Small intestine (tissue), 7 donors: ENCODE measurements around the gene IRAK1BP1. TPM values are rescaled to one million over a fixed set of nuclear protein-coding genes. Genes with fewer than 3 reads are reported as not detected.
"Not testable (repeated sequence)": the region's sequence is repeated elsewhere in the genome, so short reads cannot be mapped to it uniquely, and the experiment has no call there.

ENCODE experiments used
- DNase-seq, 2 donors: peaks; one replicate each; pipeline versions ENCODE4 v3.0.0 to v3.0.0-alpha.2; 2013
- FAIRE-seq: peaks from 2 replicates; lab custom pipeline; 2012; peaks lifted over from hg19 to GRCh38; lab: Jason Lieb, UNC
- H3K27ac ChIP-seq, 3 donors: one replicate each; pipeline ENCODE4 v1.5.1; 2013; ENCODE audit warnings: low read length in 2 of 3, mild to moderate bottlenecking in 2 of 3, control low read depth in 1 of 3, inconsistent platforms in 1 of 3, low read depth in 1 of 3, moderate library complexity in 1 of 3
- H3K27me3 ChIP-seq, 3 donors: one replicate each; pipeline ENCODE4 v1.6.1; 2013; ENCODE audit warnings: low read length in 3 of 3, inconsistent platforms in 1 of 3; ENCODE audit not compliant: control insufficient read depth in 3 of 3, insufficient read depth in 3 of 3
- H3K36me3 ChIP-seq, 3 donors: one replicate each; pipeline ENCODE4 v1.6.1; 2013; ENCODE audit warnings: low read length in 3 of 3, inconsistent platforms in 1 of 3, low read depth in 1 of 3, mild to moderate bottlenecking in 1 of 3, moderate library complexity in 1 of 3; ENCODE audit not compliant: control insufficient read depth in 3 of 3, insufficient read depth in 2 of 3
- H3K4me1 ChIP-seq, 3 donors: one replicate each; pipeline ENCODE4 v1.6.1; 2013; ENCODE audit warnings: low read length in 2 of 3, inconsistent platforms in 1 of 3, low read depth in 1 of 3, mild to moderate bottlenecking in 1 of 3, moderate library complexity in 1 of 3; ENCODE audit not compliant: control insufficient read depth in 3 of 3, insufficient read depth in 2 of 3
- H3K4me3 ChIP-seq, 3 donors: one replicate each; pipeline ENCODE4 v1.5.1; 2013; ENCODE audit warnings: low read length in 3 of 3, control low read depth in 1 of 3, inconsistent platforms in 1 of 3, low read depth in 1 of 3, mild to moderate bottlenecking in 1 of 3, moderate library complexity in 1 of 3
- H3K9me3 ChIP-seq, 2 donors: one replicate each; pipeline ENCODE4 v1.6.1; 2013; ENCODE audit warnings: low read depth in 1 of 2, low read length in 1 of 2; ENCODE audit not compliant: control insufficient read depth in 2 of 2, insufficient read depth in 1 of 2
- WGBS, 3 donors: extraction: QIAGEN DNeasy Blood & Tissue Kit; methylation state at CpG; one replicate each; pipeline ENCODE4 v1.1.7; 2013; 5-methylcytosine and 5-hydroxymethylcytosine counted together
- polyA plus RNA-seq, 4 donors: library from polyadenylated mRNA; stranded (reverse) in 3 of 4; unstranded in 1 of 4; fragments of 200-250 nt in 3 of 4; fragments of 120-200 nt in 1 of 4; gene quantifications; one replicate each; pipeline versions ENCODE4 v1.2.1 to v1.2.3, GENCODE V29; 2013
- donor health status: healthy with polysubstance abuse.
- donor health status: control.
- donor health status: control.
- donor health status: Bipolar disorder and iron deficiency.
- donor health status: healthy.

IRAK1BP1 gene
- polyA plus RNA-seq, 4 donors, result 0.22 to 3.1 (median 1.2) TPM

DNA sequence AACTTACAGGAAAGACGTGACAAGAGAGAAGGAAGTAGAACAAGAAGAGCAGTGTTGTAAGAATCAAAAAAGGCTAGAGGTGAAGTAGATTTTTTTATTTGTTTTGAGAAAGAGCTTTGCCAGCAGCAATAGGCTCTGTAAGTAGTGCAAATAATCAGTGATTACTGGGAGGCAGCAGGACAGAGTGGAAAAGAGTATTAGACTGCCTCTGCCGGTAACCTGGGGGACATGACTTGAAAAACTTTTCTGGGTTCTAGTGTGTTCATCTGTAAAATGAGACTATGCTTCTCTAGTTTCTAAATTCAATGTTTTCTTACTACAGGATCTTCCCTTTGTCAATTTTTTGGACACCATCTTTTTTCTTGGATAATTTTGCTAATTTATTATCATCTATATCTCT lies 5.8 kb upstream of the IRAK1BP1 start:
- FAIRE-seq (no peak), DNase-seq (no peak)
- 71 to 77% (median 74%) methylated on average over 2 of the region's 2 CpGs for WGBS, 3 donors
- Histone ChIP-seq H3K27me3 (no peaks in the 10 kb centered on the region), H3K4me3 (no peak overlapping the region), H3K9me3 (peaks cover 0 to 17% of the 10 kb centered on the region in 2 donors), H3K36me3 (no peaks in the 10 kb centered on the region), H3K27ac (no peak overlapping the region), H3K4me1 (no peaks in the 10 kb centered on the region)

DNA sequence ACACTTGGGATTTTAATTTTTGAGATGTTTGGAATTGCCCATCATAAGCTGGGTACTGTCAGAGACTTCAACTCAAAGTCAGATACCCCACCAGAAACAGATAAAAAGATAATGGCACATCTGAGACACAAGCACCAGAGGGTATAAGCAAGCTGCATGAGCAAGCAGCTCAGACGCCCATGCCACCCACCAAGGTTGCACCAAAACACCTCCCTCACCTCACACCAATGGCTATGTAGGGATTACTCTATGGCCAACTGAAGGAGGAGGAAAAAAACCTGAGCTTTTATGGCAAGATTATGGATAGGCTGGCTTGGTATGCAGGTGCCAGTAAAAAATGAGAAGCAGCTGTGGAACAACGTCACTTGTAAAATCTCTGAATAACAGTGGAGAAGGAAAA lies 3.8 kb upstream of the IRAK1BP1 start:
- Histone ChIP-seq H3K4me1 (no peaks in the 10 kb centered on the region), H3K9me3 (peaks cover 0 to 5% of the 10 kb centered on the region in 2 donors), H3K27me3 (no peaks in the 10 kb centered on the region), H3K36me3 (no peaks in the 10 kb centered on the region), H3K4me3 (no peak overlapping the region), H3K27ac (no peak overlapping the region)
- no peak for FAIRE-seq
- whole genome bisulfite sequencing, 3 donors, result 61 to 65% (median 61%) methylated on average over 2 of the region's 2 CpGs
- no peak for DNase-seq

DNA sequence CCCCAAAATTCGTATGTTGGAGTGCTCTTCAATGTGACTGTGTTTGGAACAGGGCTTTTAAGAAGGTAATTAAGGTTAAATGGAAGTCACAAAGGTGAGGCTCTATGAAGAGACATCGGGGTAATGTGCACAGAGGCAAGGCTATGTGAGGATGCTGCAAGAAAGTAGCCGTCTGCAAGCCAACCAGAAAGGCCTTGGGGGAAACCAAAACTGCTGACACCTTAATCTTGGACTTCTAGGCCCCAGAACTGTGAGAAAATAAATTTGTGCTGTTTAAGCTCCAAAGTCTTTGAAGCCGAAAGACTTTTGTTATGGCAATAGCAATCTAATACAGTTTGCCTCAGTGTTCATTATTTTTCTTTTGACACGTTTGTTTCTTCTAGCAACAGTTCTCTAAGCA lies 2.4 kb upstream of the IRAK1BP1 start:
- H3K4me1 ChIP-seq, result no peaks in the 10 kb centered on the region
- WGBS, 3 donors, result 83 to 93% (median 88%) methylated on average over 5 of the region's 5 CpGs
- no peak for FAIRE-seq

DNA sequence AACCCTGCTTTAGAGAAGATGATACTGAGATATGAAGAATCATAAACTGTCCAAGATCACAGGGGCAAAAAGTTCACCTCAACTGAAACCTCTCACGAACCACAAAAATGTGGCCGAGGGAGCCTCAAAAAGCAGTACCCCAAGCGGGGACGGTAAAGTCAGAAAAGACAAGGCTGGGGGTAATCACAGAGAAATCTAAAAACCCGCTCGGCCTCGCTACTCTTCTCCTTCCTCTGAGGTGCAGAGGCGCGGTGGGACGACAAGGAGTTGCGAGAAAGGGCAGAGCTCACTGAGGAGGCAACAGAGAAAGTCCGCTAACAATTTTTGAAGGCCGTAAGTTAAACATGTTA lies 356 bp upstream of the IRAK1BP1 start:
- no peak for FAIRE-seq
- DNase-seq, result no peak
- 1 to 2% (median 1%) methylated on average over 13 of the region's 13 CpGs for WGBS, 3 donors

More for the DNA sequence above, 2.4 kb upstream of the IRAK1BP1 start:
- Histone ChIP-seq H3K27me3 (no peaks in the 10 kb centered on the region), H3K27ac (no peak overlapping the region), H3K36me3 (no peaks in the 10 kb centered on the region), H3K9me3 (no peaks in the 10 kb centered on the region), H3K4me3 (no peak overlapping the region)
- DNase-seq, result no peak

DNA sequence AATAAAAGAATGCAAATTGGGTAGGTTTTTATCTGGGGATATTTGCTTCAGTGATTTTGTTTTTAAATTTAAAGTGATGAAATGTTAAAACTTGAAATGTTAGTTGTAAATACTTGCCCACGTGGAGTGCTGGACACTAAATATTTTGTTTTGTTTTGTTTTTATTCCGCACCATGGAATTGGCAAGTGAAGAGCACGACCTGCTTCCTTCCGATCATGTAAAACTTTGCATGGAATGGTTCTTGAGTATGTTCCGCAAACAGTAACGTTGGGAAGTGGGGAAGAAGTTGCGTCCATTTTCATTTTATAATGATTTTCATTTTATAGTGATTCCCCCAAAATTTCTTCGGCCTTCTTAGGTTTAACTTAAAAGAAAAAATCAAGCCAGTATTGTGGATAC lies 765 bp downstream of the IRAK1BP1 start:
- FAIRE-seq, result no peak
- H3K36me3 ChIP-seq, result no peaks in the 10 kb centered on the region
- peak in 1 of 2 donors; percentile 3 for DNase-seq
- H3K27me3 ChIP-seq, result no peaks in the 10 kb centered on the region
- 11 to 33% (median 26%) methylated on average over 8 of the region's 8 CpGs for WGBS, 3 donors
- no peaks in the 10 kb centered on the region for H3K9me3 ChIP-seq
- peak overlapping the region in 2 of 3 donors; percentile 79 to 100 for H3K4me3 ChIP-seq
- H3K27ac ChIP-seq, result peak overlapping the region in 2 of 3 donors; percentile 84 to 88
- no peaks in the 10 kb centered on the region for H3K4me1 ChIP-seq

More for the DNA sequence above, 356 bp upstream of the IRAK1BP1 start:
- Histone ChIP-seq H3K27ac (peak overlapping the region in 2 of 3 donors; percentile 84 to 88), H3K4me3 (peak overlapping the region; percentile 79 to 100 (median 90)), H3K36me3 (no peaks in the 10 kb centered on the region), H3K4me1 (no peaks in the 10 kb centered on the region), H3K9me3 (no peaks in the 10 kb centered on the region), H3K27me3 (no peaks in the 10 kb centered on the region)

DNA sequence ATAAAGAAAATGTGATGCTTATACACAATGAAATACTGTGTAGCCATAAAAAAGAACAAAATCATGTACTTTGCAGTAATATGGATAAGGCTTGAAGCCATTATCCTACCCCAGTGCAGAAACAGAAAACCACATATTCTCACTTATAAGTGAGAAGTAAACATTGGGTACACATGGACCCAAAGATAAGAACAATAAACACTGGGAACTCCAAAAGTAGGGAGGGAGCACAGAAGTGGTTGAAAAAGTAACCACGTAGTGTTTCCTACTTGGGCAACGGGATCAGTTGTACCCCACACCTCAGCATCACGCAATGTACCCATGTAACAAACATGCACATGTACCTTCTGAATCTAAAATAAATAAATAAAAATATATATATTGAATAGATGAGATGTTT lies 8.2 kb downstream of the IRAK1BP1 start:
- 76 to 98% (median 94%) methylated on average over 3 of the region's 3 CpGs for WGBS, 3 donors
- no peaks in the 10 kb centered on the region for H3K27me3 ChIP-seq
- no peaks in the 10 kb centered on the region for H3K4me1 ChIP-seq
- H3K36me3 ChIP-seq, result peaks cover 0 to 11% (median 0%) of the 10 kb centered on the region in 3 donors
- H3K4me3 ChIP-seq, result no peak overlapping the region
- FAIRE-seq (no peak), DNase-seq (no peak)
- no peak overlapping the region for H3K27ac ChIP-seq
- H3K9me3 ChIP-seq, result peaks cover 0 to 22% of the 10 kb centered on the region in 2 donors

DNA sequence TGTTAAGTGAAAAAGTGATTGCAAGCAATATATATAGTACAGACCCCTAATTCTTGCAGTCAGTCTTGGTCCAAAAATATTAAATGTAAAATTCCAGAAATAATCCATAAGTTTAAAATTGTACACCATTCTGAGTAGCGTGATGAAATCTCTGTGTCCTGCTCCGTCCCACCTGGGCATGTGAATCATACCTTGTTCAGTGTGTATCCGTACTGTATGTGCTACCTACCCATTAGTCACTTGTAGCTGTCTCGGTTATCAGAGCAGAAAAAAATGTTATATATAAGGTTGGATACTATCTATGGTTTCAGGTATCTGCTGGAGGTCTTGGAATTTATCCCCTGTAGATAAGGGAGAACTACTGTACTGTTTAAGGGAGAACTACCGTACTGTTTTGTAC lies 16.3 kb downstream of the IRAK1BP1 start:
- Histone ChIP-seq H3K4me3 (no peak overlapping the region), H3K36me3 (no peaks in the 10 kb centered on the region), H3K9me3 (peaks cover 0 to 4% of the 10 kb centered on the region in 2 donors), H3K4me1 (no peaks in the 10 kb centered on the region), H3K27ac (no peak overlapping the region), H3K27me3 (no peaks in the 10 kb centered on the region)
- FAIRE-seq, result no peak
- DNase-seq, result no peak
- WGBS, 3 donors, result 90 to 94% (median 90%) methylated on average over 5 of the region's 5 CpGs

DNA sequence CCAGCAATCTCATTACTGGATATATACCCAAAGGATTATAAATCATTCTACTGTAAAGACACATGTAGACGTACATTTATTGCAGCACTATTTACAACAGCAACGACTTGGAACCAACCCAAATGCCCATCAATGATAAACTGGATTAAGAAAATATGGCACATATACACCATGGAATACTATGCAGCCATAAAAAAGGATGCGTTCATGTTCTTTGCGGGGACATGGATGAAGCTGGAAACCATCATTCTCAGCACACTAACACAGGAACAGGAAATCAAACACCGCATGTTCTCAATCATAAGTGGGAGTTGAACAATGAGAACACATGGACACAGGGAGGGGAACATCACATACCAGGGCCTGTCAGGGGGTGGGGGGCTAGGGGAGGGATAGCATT lies 22.6 kb downstream of the IRAK1BP1 start:
- not testable (repeated sequence) for H3K9me3 ChIP-seq, H3K4me3 ChIP-seq, DNase-seq, H3K27me3 ChIP-seq, H3K36me3 ChIP-seq, FAIRE-seq, H3K4me1 ChIP-seq, H3K27ac ChIP-seq
- WGBS, 3 donors, result 92 to 96% (median 93%) methylated on average over 5 of the region's 5 CpGs

DNA sequence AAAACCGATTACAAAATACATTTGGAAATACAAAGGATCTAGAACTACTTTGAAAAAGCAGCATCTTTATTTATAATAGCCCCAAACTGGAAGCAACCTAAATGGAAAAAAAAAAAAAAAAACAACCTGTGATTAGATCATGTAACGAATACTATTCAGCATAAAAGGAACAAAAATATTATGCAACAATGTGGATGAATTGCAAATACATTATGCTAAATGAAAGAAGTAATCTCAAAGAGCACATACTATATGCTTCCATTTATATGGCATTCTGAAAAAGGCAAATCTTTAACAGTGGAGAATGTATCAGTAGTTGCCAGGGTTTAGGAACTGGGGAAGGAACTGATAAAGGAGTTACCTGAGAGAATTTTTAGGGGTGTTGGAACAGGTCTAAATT lies 28.9 kb downstream of the IRAK1BP1 start:
- DNase-seq (no peak), FAIRE-seq (no peak)
- no peaks in the 10 kb centered on the region for H3K27me3 ChIP-seq
- H3K9me3 ChIP-seq, result peaks cover 0 to 5% of the 10 kb centered on the region in 2 donors
- no peak overlapping the region for H3K27ac ChIP-seq
- H3K4me3 ChIP-seq, result no peak overlapping the region
- H3K4me1 ChIP-seq, result no peaks in the 10 kb centered on the region
- WGBS, 3 donors, result 90 to 99% (median 93%) methylated on average over 2 of the region's 2 CpGs
- peaks cover 0 to 2% (median 0%) of the 10 kb centered on the region in 3 donors for H3K36me3 ChIP-seq
